ENCODE data around the gene EFCAB7.

The EFCAB7 gene

DNA sequence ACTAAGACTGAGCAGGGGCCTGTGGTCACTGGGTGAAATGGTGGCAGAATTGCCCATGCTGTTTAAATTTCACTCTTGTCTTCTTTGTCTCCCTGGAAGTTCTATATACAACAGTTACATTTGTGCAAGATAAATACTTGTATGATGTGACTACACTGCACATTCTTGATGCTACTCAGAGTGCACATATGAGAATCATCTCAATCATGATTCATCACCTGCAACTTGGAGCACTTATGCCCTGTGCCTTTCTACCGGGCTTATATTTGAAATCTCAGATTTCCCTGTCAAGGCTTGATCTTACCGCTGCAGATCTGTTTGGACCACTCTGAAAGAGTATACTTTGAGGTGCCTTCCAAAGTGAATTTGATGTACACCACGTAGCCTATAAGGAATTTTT, 80.5 kb downstream of the EFCAB7 start:
- DNase-seq = no peak

DNA sequence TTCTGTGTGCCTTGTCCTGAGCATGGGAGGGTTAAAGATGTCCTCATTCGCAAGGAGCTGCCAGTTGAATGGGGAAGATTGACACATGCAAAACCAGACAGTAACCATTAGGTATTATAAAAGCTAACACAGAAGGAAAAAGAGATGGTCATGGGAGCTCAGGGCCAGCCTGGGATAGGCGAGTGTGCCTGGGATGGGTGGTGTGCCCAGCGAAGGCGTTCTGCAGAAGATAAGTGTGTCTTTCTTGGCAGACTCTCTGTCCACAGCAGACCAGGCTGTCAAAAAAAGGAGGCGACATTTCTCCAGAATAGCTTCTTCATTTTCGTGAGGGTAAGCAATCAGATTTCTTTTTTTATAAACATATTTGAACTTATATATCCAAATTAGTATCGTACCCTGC, 84.0 kb downstream of the EFCAB7 start:
- DNase-seq = no peak

DNA sequence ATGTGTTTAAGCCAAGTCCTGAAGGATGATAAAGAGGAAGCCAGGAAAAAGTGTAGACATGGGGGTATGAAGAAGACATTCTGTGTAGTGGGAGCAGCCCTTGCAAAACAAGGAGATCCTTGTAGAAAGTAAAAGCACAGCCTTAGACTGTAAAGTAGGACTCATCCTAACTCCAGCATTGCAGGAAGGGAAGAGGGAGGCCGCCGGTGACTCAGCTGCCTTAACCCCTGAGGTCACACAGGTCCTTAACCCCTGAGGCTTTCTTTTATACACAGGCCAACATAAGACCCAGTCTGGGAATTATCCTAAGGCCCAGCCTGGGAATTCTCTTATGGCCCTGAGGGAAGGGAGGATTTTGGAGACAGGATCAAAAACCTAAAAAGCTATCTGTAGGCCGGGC, 87.9 kb downstream of the EFCAB7 start:
- no peak for DNase-seq

DNA sequence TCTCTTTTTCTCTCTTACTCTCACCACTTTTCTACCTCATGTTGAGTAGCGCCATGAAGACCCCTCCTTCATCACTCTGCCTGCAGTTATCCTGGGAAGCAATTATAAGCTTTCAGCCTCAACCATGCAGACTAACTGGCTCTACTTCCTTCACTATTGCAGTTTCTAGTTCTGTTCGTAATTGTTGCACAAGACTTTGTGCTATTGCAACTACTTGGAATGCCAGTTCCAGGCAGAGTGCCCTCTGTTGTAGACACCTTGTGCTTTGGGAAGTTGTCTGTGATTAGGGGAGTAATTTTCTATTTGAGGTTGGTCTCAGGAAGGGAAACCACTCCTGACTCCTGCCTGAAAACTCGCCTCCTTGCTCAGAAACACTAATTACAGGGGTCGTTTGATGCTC, 89.2 kb downstream of the EFCAB7 start:
- DNase-seq = no peak

DNA sequence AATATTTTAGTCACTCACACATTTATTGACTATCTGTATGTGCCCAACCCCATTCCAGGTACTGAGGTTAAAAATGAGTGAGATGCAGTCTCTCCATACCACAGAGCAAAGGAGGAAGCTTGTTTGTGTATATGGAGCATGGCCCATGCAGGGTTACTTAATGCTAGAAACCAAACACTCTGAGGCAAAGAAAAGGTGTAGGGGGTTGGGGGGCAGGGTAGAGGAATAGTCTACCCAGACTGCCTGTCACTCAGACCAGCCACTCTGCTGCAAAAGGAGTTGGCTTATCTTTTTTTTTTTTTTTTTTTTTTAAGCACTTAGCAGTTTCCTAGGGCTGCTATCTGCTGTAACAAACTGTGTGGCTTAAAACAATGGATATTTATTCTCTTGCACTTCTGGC, 89.6 kb downstream of the EFCAB7 start:
- no peak for DNase-seq

DNA sequence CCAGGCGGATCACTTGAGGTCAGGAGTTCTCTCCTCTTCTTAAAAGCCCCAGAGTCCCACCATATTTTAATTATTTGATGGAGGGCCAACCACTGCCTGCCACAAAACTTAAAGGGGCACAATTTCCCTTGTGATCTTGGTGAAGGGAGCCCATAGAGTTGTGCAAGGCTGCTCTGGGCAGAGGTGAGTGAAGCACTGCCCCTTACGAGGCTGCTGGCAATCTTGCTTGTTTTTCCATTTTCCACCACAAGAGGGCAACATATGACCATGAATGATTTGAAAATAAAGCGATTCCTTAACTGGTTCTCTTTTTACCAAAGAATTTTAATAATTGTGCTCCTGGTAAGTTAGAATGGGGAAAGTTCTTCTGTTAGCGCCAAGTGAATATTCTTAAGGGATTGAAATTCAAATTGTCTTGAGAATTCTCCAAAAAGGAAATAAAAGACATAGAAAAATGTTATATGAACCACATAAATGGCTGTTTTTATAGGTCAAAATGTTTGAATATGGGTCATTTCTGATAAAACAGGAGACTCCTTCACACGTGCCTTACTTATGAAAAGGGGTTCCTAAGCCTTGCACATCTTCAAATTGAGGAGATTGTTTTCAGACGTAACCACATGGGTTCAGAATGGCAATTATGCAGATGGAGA, 92.6 kb downstream of the EFCAB7 start:
- DNase-seq = peak; percentile 85

DNA sequence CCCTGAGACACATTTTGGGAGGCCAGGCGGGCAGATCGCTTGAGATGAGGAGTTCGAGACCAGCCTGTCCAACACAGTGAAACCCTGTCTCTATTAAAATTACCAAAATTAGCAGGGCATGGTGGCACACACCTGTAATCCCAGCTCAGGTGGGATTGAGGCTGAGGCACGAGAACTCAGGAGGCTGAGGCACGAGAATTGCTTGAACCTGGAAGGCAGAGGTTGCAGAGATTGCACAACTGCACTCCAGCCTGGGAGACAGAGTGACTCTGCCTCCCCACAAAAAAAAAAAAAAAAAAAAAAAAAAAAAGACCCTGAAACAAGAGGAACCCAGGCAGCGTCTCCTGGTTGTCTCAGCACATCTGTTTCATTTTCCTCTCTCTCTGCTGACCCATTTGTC, 94.1 kb downstream of the EFCAB7 start:
- DNase-seq = no peak

DNA sequence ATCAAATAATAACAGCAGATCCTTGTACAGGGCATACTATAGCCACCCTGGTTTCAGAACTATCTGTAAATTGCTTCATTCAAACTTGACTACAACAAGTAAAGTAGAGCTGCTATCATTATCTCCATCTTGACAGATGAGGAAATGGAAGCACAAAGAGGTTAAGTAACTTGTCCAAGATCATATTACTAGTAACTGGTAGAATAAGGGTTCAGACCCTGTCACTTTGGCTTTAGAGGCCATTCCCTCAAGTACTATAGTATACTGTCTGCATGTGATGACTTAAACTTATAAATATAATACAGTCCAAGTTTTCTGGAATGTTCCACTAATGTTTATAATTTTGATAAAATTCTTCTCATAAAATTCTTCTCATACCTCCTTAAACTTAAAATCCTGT, 94.7 kb downstream of the EFCAB7 start:
- no peak for DNase-seq

DNA sequence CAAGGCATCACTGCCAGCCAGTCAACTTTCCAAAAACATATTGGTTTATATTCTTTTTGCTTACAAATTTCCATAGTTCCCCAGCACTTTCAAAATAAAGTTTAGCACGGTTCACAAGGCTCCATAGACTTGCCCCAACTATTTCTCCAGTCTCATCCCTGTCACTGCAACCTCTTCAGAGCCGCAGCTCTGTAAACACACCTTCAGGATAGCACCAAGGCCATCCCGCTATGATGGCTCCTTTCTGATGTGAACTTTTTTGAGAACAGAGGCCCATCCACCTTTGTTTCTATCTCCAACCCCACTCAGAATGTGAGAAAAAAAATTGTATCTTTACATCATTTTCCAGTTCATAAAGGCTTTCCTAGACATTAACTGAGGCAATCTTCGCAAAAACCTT, 96.2 kb downstream of the EFCAB7 start:
- DNase-seq = no peak

DNA sequence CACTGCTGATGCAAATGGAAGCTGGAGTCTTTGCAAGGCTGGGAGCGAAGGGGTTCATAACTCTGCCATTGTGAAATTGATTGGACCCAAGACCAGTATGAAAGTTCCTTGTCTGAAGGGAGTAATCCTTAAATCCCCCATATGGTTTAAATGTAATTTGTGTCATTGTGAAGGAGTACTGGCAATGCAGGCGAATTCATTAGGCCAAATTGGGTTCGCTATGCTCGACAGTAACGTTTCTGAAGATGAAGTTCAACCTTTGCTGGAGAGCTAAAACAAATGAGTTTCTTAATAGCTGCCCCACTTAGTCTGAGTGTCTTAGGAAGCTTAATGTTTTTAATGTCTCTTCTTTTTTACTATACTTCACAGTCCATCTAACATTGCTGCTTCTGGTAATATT, 97.3 kb downstream of the EFCAB7 start:
- DNase-seq = no peak

DNA sequence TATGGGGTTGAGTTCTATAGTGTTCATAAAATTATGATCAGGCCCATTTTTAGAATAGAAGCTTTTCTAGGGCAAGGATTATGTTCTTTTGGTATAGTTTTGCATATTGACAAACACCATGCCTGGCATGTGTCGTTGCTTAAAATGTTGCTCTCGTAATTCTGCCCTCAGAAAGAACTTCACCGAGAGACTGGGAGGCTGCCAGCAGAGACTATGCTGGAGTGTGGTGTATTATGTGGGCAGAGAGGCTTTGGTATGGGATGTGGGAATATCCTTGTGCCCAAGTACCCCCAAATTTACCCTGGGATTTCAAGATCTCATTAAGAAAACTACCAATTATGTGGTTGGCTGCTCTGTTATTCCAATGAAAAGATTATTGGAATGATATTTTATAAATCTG, 97.8 kb downstream of the EFCAB7 start:
- no peak for DNase-seq

DNA sequence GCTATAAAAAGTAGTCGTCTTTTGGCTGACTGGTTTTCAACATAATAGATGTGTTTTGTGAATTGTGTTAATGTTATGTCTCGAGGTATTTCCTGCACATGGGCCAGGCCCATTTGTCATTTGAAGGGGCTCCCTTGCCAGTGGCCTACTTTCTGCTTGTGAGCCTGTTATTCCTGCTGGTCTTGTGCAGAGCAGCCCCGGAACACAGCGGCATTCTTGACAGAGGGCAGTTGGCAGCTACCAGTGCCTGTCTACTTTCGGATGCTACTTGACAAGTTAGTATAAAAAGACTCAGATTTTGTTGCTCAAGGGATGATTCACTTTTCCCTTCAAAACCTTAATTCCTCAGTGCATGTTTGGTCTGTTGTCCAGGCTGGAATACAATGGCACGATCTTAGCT, 98.4 kb downstream of the EFCAB7 start:
- no peak for DNase-seq
